Uterus (tissue), 2 donors: ENCODE data around the gene METAP1D.

Experiments
- POLR2A ChIP-seq, 2 donors: fragments of 450-650 bp; IDR thresholded peaks; one replicate each; pipeline ENCODE4 v1.6.1; 2016; ENCODE audit warnings: antibody characterized with exemption in 2 of 2, mild to moderate bottlenecking in 1 of 2, moderate library complexity in 1 of 2
- TF ChIP-seq, protein P1 (sequence below), 4 experiments: fragments of 200-600 bp in 2 of 4; fragments of 450-650 bp in 2 of 4; sonication (generic) in 2 of 4; IDR thresholded peaks; one replicate each; pipeline ENCODE4 v1.5.1; 2016 to 2019; ENCODE audit warnings: antibody characterized with exemption in 4 of 4, mild to moderate bottlenecking in 2 of 4, moderate library complexity in 1 of 4

DNA sequence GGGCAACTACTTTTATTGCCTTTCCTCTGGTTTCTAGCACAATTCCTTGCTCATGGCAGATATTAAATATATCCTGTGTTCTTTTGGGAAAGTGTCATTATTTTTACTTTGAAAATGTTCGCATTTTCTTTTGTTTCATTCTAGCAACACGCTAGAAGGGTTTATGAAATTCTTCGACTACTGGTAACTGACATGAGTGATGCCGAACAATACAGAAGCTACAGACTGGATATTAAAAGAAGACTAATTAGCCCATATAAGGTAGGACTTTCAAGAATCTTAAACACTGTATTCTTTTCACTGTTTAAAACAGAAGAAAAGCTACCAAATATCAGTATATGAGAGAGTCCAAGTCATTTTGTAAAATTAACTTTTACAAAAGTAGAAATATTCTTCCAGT, 20.6 kb upstream of the METAP1D start:
- TF ChIP-seq, protein P1, sequence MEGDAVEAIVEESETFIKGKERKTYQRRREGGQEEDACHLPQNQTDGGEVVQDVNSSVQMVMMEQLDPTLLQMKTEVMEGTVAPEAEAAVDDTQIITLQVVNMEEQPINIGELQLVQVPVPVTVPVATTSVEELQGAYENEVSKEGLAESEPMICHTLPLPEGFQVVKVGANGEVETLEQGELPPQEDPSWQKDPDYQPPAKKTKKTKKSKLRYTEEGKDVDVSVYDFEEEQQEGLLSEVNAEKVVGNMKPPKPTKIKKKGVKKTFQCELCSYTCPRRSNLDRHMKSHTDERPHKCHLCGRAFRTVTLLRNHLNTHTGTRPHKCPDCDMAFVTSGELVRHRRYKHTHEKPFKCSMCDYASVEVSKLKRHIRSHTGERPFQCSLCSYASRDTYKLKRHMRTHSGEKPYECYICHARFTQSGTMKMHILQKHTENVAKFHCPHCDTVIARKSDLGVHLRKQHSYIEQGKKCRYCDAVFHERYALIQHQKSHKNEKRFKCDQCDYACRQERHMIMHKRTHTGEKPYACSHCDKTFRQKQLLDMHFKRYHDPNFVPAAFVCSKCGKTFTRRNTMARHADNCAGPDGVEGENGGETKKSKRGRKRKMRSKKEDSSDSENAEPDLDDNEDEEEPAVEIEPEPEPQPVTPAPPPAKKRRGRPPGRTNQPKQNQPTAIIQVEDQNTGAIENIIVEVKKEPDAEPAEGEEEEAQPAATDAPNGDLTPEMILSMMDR (IDR thresholded peaks at IDR 0.05): no peak
- no peak for TF ChIP-seq POLR2A (IDR thresholded peaks at IDR 0.05)
